Fibroblast of skin of right biceps (primary cell): Measurements from ENCODE around the gene TMEM131.
"Not testable (repeated sequence)": the region's sequence is repeated elsewhere in the genome, so short reads cannot be mapped to it uniquely, and the experiment has no call there.

Experiments
- DNase-seq: peaks from one replicate; pipeline ENCODE4 v3.0.0-alpha.2; 2013

TMEM131 gene

DNA sequence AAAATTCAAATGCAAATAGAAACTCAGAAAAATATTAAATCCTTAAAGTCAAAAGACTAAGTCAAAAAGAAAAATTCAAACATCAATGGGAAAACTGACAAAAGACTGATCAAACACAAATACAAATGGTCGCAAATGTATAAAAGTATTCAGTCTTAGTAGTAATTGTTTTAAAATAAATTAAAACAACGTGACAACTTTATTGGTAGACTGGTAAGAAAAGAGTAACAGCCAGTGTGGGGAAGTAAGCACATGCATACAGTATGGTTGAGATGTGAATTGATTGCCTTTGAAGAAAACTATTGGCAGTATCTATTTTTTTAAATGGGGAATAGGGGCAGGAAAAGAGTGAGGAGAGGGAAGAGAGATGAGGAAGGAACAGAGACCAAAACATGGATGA is 9.8 kb downstream of the TMEM131 start:
- DNase-seq, result no peak

DNA sequence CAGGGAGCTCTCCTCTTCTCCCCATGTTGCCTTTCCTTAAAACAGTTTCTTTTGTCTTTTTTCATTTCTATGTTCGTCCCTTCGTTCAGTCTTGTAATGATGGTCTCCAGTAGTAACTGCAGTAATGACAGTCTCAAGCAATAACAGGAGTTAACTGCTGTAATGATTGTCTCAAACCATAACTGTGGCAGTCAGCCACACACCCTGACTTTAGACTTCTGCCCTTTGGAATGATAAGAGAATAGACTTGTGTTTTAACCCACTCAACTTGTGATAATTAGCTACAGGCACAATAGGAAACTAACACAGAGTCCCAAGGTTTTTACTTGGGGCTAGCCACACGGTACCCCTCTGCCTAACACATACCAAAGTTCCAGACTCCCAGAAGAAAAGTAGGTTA is 12.1 kb downstream of the TMEM131 start:
- DNase-seq, result no peak

- DNase-seq, result no peak
These were observed 12.6 kb downstream of the TMEM131 start for GRCh38 chr2:97983134-97983533.

- DNase-seq, result peak; percentile 59
These were observed 13.1 kb downstream of the TMEM131 start for GRCh38 chr2:97982621-97983020.

- no peak for DNase-seq
These were observed 13.8 kb downstream of the TMEM131 start for GRCh38 chr2:97981961-97982360.

DNA sequence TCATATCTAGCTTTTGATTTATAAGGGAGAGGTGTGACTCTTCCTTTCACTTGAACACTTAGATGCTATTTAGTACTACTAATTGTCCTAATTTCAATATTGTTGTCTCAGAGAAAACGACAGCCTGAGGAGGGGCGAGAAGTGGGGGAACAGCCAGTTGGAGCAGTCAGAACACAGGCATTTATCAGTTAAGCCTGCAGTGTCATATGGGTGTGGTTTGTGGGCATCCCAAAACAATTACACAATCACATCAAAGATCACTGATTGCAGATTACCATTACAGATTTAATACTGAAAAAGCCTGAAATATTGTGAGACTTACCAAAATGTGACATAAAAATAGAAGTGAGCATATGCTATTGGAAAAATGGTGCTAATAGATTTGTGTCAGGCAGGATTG is 15.8 kb downstream of the TMEM131 start:
- no peak for DNase-seq

GRCh38 chr2:97974471-97974870 is 21.3 kb downstream of the TMEM131 start:
- DNase-seq, result no peak

GRCh38 chr2:97970293-97971060 is 25.3 kb downstream of the TMEM131 start:
- DNase-seq, result no peak

- DNase-seq, result peak; percentile 66
These were observed 26.4 kb downstream of the TMEM131 start for GRCh38 chr2:97969081-97970067.

DNA sequence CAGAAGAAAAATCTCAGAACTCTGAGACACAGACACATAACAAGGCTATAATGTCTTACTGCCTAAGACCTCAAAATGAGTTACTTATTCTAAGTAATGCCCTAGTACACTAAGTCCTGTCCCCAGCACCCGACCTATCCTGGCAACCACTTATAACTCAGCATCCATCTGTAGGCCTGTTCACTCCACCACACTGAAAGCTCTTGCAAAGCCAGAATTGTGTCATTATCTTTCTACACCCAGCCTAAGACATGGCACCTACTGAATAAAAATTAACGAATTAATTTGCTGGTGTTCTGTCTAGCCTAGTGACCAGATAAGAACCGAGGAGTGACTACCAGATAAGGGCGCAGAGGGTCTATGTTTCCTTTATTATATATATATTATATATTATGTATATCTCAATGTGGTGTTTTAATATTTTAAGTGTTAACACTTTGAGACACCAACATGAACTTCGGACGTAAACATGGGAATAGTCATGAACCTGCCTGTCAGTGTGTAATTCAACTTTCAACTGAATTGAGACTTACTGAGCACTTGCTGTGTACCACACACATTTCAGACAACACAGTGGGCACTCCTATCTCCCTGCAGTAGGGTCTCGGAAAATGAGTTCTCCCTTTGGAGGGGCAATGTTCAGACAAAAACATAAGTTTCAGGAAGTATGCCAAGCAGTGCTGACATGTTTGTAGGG is 27.7 kb downstream of the TMEM131 start:
- no peak for DNase-seq

GRCh38 chr2:97967216-97967592 is 28.5 kb downstream of the TMEM131 start:
- no peak for DNase-seq

DNA sequence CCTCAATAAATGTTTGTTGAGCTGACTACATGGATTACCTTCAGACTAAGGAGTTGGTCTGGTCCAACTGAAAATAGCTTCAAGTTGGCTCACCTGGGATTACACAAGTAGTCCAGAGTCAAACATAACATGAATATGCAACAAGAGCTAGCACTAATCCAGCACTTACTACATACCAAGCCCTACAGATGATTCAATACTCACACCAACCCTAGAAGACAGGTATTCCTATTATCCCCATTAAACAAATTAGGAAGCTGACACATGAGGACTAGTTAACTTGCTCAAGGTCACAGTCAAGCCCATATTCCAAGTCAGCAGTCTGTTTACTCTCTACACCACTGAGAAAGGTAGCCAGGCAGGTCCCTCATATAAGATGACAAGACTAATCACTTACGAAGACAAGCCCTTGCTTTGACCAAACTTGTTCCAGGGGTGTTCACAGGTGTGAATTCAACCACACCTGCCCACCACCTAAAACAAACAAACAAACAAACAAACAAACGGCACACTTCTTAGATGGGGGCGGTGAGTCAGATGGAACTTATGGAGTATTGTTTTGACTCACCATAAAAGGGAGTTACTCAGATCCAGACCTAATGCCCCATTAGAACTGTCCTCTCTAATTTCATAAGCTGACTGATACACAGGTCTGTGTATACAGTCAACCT is 29.1 kb downstream of the TMEM131 start:
- no peak for DNase-seq

DNA sequence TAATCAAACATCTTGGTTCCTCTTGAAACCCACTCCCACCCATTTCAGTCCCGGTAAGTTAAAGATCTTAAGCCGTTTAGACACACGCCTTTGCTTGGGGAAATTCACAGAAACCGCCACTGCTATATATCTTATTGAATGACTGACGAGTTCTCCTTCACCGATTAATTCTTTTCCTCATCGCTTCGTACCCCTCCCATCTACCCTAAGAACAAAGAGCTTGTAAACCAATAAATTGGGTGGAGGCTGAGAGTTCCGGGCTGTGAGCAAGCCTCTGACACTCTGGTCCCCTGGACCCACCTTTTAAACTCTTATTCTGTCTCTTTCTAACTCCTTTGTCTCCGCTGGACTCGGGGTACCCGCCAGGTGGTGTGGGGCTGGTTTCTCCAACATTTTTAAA is 30.6 kb downstream of the TMEM131 start:
- DNase-seq, result no peak

- DNase-seq, result no peak
These were observed 31.9 kb downstream of the TMEM131 start for GRCh38 chr2:97963880-97964279.

- no peak for DNase-seq
These were observed 32.7 kb downstream of the TMEM131 start for GRCh38 chr2:97963079-97963406.

- DNase-seq, result no peak
These were observed 34.2 kb downstream of the TMEM131 start for GRCh38 chr2:97961534-97961933.

GRCh38 chr2:97958184-97958583 is 37.6 kb downstream of the TMEM131 start:
- DNase-seq, result no peak

DNA sequence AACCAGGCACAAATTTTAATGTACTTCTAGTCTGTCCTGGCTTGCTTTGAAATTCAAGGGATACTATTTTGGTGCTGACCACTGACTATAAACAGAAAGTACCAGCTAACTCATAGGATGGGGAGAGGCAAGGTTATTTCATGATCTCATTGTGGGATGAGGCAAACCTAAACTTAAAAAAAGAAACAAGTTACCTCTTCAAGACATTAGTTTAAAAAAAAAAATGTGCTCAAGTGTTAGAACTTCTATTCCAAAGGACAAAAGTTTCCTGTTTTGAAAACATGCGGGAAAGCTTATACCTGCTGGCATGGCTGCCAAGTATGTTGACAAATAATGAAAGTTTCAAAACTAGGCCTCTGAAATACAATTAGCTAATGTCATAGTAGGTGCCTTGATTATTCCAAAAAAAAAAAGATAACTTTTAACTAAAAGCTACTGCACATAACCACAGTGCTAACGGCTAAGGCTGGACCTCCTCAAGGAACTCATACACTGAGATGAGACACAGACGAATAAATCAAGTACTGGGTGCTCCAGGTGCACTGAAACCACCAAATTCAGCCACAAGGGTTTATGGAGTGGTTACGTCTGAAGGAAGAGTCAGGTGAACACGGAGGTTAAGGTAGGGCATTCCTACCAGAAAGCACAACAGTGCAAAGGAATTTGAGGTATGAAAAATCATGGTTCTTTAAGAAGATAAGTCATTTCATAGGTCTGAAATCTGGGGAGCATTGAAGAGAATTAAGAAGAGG is 38.1 kb downstream of the TMEM131 start:
- no peak for DNase-seq

DNA sequence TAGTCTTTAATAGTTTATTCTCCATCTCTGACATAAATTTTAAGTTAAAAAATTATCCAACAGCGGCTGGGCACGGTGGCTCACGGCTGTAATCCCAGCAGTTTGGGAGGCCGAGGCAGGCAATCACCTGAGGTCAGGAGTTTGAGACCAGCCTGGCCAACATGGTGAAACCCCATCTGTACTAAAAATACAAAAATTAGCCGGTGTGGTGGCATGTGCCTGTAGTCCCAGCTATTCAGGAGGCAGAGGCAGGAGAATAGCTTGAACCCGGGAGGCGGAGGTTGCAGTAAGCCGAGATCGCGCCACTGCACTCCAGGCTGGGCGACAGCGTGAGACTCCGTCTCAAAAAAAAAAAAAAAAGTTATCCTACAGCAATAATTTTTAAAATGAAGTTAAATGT is 39.0 kb downstream of the TMEM131 start:
- DNase-seq, result not testable (repeated sequence)

DNA sequence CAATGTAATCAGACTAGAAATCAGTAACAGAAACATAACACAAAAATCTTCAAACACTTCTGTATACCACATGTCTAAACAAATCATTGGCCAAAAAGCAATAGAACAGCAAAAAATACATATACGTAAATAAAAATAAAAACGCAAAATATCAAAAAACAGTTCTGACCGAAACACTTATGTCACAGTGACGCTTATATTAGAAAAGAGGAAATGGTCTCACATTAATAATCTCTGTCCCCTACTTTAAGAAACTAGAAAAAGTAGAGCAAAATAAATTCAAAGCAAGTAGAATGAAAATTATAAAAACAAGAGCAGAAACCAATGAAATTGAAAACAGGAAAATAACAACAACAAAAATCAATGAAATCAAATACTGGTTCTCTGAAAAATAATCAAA is 41.9 kb downstream of the TMEM131 start:
- no peak for DNase-seq

DNA sequence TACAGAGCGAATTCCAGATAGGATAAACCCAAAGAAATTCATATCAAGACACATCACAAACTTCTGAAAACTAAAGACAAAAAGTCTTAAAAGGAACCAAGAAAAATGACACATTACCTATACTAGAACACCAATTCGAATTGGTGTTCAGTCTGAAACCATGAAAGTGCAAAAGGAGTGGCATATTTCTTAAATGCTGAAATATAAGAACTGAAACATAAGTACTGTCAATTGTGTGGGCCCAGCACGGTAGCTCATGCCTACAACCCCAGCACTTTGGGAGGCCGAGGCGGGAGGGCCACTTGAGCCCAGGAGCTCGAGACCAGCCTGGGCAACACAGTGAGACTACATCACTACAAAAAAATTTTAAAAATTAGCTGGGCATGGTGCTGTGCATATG is 43.4 kb downstream of the TMEM131 start:
- DNase-seq, result no peak

DNA sequence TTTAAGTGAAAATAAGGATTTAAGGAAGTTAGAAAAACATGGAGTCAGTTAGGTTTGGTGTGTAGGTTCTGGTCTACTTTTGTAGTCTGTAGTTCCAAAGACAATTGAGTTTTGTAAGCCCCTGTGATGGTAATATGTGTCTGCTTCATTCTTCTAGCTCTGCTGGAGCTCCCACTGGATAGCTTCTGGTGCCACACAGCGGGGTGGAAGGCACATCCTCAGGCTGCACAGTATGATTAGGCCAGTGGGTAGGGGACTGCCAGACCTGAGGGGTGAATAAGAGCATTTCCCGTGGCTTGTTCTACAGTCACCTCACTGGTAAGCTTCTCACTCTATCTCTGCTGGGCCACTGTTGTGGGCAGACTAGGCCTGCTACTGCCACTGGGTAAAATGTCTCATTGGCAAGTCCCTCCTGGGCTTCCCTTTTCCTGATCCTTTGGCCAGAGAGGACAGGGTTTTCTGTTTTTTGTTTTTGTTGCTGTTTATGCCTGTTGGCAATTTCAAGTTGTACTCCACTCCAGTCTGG is 44.5 kb downstream of the TMEM131 start:
- DNase-seq, result peak; percentile 42
